ENCODE data around the gene KIF1B.

Gene KIF1B

GRCh38 chr1:10283318-10283984 lies 73.1 kb downstream of the KIF1B start:
- no peak for DNase-seq

GRCh38 chr1:10286244-10286643 lies 75.9 kb downstream of the KIF1B start:
- DNase-seq, result no peak

- DNase-seq, result no peak
Observed at GRCh38 chr1:10287023-10287645, 76.8 kb downstream of the KIF1B start.

- no peak for DNase-seq
Observed at GRCh38 chr1:10288029-10288615, 77.8 kb downstream of the KIF1B start.

DNA sequence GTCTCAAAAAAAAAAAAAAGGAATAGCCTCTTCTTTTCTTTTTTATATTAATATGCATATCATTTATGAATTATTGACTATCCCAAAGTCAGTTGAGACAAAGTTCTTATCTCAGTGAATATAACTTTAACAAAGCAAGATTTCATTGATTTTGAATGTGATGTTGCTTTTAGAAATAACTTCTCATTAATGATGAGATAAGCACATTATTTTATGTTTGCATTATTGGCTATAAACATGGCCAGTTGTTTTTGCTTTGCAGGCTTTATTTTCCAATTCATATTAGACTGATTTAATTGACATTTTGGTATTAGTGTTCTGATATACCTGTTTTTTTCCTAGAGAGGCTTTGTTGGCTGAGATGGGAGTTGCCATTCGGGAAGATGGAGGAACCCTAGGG lies 81.3 kb downstream of the KIF1B start:
- no peak for DNase-seq

DNA sequence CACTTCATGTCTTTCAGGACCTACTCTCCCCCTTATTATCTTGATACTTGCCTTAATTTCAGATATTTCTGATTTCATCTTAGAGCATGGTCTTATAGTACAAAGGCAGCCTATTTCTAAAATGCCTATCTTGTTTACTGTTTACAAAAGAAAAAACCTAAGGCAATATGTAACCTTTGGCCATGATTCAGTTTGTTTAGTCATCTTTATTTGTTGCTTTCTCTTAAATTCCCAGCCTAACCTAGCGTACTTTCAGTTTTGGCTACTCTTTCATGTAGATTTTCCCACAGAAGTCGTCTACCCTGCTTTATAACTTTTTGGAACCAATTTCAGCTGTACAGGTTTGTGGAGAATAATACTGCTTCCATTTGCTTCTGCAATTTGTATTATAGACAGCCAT lies 81.8 kb downstream of the KIF1B start:
- no peak for DNase-seq

GRCh38 chr1:10295481-10296085 lies 85.2 kb downstream of the KIF1B start:
- no peak for DNase-seq

DNA sequence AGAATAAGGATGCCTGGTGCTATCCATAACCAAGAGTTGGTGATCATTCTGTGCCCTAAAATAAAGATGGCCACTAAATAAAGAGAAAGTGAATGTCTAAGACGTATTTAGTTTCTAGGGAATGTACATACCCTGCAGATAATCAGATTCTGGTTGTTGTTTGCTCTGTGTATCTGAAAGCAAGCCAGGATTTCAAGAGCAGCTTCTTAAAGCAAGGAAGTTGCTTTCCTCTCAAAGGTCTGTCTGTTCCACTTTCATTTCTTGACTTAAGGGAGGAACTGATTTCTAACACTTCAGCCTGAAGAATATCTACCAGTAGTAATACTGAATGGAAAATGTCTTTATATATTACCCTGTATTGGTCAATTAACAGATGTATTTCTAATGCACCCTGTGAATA lies 88.8 kb downstream of the KIF1B start:
- DNase-seq, result no peak

- no peak for DNase-seq
Observed at GRCh38 chr1:10302416-10302815, 92.0 kb downstream of the KIF1B start.

DNA sequence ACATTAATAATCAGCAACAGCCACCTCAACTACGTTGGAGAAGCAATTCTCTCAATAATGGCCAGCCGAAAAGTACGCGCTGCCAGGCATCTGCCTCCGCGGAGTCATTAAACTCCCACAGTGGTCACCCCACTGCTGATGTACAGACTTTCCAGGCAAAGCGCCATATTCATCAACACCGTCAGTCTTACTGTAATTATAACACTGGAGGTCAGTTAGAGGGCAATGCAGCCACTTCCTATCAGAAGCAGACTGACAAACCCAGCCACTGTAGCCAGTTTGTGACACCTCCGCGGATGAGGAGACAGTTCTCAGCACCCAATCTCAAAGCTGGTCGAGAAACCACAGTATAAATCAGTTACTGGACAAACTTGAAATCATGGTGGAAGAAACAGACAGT lies 93.9 kb downstream of the KIF1B start:
- DNase-seq, result no peak

DNA sequence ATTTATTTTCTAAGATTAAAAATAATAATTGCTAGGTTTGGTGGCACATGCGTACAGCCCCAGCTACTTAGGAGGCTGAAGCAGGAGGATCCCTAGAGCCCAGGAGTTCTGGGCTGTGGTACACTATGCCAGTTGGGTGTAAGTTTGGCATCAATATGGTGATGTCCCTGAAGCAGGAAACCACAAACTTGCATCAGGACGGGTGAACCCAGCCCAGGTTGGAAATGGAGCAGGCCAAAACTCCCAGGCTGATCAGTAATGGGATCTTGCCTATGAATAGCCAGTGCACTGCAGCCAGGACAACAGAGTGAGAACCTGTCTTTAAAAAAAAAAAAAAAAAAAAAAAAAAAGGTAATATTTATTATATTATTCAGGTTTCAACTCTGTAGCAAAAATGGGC lies 96.1 kb downstream of the KIF1B start:
- no peak for DNase-seq

- peak; percentile 17 for DNase-seq
Observed at GRCh38 chr1:10308001-10308400, 97.6 kb downstream of the KIF1B start.

GRCh38 chr1:10309243-10310011 lies 99.1 kb downstream of the KIF1B start:
- no peak for DNase-seq

DNA sequence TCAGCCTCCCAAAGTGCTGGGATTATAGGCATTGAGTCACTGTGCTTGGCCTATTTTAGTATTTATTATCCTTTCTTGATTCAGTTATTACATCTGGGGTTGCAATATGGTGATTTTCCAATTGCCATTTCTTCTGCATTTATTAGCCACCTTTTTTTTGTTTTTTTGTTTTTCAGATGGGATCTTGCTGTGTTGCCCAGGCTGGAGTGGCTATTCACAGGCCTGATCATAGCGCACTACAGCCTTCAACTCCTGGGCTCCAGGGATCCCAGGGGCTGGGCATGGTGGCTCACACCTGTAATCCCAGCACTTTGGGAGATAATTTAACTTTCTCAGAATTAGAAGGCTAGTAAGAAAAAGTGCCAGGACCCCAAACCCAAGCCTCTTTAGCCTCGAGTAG lies 106.4 kb downstream of the KIF1B start:
- no peak for DNase-seq

DNA sequence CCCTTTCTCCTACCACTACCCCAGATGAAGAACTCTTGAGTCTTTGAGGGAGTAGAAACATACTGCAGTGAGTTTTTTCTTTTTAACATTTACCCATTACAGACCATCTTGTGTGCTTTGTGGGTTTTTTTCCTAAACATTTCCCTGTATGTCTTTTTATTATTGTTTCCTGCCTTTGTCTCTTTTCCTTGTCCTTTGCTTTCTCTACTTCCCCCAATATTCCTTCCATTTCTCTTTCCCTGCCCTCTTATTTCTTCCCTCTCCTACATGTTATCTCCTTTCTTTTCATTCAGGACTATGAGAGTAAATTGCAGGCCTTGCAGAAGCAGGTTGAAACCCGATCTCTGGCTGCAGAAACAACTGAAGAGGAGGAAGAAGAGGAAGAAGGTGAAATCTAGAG lies 109.4 kb downstream of the KIF1B start:
- DNase-seq, result no peak

- no peak for DNase-seq
Observed at GRCh38 chr1:10320336-10320735, 110.0 kb downstream of the KIF1B start.

DNA sequence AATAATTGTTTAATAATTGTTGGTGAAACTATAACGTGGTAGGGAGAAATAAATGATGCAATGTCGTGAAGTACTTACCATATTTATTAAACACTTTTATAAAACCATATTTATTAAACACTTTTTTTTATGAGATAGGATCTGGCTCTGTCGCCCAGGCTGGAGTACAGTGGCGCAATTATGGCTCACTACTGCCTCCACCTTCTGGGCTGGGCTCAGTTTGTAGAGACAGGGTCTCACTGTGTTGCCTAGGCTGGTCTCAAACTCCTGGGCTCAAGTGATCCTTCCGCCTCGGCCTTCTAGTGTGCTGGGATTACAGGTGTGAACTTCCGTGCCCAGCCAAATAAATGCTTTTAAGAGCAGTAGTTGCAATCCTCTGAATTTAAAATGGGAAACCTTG lies 112.5 kb downstream of the KIF1B start:
- no peak for DNase-seq

DNA sequence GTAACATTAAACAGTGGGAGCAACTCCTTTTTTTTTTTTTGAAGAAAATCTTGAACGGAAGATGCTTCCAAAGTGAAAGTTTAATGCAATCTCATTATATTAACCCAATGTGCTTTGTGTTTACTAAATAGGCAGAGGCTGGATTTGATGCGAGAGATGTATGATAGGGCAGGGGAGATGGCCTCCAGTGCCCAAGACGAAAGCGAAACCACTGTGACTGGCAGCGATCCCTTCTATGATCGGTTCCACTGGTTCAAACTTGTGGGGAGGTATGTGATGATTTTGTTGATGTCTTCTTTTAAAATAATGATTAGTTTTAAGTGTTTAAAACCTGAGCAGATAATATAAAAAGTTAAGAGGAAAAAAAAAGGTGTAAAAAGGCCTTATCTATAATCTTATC lies 114.3 kb downstream of the KIF1B start:
- DNase-seq, result no peak

DNA sequence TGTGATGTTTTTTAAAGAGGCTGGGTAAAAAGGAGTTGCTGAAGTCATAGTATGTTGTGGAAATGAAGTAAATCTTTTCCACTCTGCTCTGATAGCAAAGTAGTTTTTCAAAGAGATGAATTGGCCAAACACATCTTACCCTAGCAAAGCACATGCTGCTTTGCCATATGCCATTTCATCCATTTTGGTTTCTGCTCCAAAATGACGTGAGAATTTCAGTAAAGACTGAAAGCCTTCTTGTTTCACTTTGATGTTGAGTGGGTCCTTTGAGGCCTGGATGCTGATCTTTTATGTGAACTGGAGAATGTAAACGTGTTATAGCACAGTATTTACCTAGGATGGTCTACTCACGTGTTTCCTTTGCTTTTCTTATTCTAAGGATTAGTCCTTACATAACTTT lies 115.2 kb downstream of the KIF1B start:
- DNase-seq, result no peak

- DNase-seq, result no peak
Observed at GRCh38 chr1:10326251-10326650, 115.9 kb downstream of the KIF1B start.

DNA sequence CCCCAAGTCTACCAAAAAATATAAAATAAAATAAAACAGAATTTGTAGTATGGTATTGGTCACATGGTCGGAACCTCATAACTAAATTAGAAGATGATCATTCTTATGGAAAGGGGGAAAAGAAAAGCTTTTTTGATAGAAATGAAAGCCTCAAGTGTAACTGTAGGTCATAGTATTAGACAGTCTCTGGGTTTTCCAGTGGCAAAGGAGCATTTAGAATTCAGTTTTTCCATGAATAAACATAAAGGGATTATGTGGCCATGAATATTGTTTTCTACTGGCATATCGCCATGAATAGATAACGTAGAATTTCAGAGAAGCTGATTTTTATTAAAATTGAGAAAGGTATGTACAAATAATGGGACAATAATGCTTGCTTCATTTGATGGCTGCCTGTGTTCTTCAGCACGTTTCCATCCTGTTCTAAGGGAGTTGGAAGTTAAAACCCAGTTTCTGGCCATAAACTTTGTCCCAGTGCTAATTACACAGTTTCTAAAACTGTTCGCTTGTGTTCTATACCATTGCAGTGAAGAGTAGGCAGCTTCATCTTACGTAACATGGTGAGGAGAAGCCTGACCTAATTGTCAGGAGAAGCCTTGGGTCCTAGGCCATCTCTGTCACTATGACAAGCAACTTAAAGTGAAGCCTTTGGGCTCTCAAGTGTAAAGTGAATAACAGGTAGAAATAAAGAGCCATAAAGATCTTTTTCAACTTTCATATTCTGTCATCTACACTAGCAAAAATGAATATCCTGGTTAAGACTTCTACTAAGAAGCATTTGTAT lies 118.0 kb downstream of the KIF1B start:
- DNase-seq, result no peak

DNA sequence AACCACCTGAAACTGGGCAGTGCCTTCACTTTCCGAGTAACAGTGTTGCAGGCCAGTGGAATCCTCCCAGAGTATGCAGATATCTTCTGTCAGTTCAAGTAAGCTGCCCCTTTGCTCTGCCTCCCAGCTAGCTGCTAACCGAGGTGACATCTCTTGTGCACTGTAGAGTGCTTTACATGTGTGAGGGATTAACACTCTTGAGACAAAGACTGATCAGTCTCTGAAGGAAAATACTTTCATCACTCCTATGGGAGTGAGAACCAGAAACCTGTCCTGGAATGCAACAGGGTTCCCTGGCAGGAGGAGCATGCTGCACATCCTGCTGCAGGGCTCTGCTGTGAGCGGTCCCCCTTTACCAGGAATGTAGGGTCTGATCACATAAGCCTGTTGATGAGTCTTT lies 127.1 kb downstream of the KIF1B start:
- no peak for DNase-seq

GRCh38 chr1:10338047-10338446 lies 127.7 kb downstream of the KIF1B start:
- DNase-seq, result peak; percentile 24
